GM18505 (cell line): ENCODE measurements around the gene SAYSD1.

Experiments
- ATAC-seq: cut with Tn5 transposase; IDR thresholded peaks from one replicate; pipeline ENCODE4 v1.9.1; 2021; ENCODE audit not compliant: unreplicated experiment
- POLR2A ChIP-seq: IDR thresholded peaks from 4 replicates; pipeline ENCODE4 v1.6.1; 2011; ENCODE audit warnings: borderline replicate concordance; ENCODE audit not compliant: insufficient read depth, insufficient read length; ENCODE audit errors: extremely low read depth

SAYSD1 gene

DNA sequence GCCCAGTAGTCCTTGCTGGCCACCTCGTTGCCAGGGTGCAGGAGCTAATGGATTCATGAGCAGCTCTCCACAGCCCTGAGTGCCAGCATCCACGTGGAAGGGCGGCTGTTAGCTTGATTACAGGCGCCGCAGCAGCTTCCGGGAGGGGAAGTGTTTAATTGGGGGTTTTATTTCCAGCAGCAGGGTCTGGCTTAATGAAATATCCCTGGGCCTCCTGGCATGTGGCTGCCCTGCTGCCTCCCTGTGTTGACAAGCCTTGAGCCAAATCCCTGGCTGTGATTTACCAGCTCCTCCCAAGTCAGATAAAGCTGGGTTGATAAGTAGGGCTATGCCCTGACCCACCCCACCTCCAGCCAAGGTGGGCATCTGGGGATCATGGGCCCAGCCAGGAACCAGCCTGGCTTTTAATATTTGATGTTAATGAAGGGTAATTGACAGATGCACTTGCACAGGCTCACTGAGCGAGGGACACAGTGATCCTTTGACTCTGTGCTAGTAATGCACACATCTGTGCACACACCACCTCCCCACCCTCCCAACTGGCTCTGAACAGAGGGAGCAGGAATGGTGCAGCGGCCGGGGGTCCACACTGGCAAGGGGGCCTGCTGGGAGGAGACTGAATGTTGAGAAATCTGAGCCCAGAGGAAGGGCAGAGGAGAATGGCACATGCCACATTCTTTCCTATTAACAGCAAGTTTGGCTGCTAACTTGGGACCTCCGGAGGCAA is 52.8 kb downstream of the SAYSD1 start:
- TF ChIP-seq POLR2A = no peak
- no peak for ATAC-seq

DNA sequence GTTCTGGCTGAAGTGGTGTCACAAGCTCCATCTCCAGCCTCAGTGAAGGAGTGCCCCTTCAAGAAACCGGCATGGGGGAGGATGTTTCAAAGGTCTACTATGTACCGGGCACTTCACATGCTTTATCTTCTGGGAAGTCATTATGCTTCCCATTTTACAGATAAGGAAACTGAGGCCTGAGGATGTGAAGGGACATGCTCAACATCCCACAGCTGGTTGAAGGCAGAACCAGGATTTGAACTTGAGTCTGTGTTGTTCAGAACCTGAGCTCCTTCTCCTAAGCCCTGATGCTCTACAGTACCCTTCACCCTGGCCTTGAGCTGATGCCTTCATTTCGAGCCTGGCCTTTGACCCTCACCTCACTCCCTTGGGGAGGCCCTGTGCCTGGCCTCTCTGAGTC is 53.4 kb downstream of the SAYSD1 start:
- TF ChIP-seq POLR2A = no peak
- ATAC-seq = no peak

DNA sequence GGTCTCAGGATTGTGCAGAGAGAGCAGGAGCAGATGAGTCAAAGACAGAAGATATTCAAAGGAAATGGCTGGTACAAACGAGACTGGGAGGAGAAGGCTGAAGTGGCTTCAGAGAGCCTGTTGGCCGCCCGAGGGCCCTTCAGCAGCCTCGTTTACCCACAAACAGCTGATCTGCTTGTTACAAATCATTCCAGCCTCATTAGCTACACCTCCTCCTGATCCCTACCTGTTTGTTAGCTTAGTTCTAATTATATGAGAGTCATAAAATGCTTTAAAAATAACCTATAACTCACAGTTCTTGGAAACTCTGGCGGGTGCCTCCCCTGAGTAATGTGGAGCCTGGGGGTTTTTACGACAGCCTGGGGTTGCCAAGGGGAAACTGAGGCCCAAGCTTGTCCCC is 53.8 kb downstream of the SAYSD1 start:
- no peak for ATAC-seq
- no peak for TF ChIP-seq POLR2A

DNA sequence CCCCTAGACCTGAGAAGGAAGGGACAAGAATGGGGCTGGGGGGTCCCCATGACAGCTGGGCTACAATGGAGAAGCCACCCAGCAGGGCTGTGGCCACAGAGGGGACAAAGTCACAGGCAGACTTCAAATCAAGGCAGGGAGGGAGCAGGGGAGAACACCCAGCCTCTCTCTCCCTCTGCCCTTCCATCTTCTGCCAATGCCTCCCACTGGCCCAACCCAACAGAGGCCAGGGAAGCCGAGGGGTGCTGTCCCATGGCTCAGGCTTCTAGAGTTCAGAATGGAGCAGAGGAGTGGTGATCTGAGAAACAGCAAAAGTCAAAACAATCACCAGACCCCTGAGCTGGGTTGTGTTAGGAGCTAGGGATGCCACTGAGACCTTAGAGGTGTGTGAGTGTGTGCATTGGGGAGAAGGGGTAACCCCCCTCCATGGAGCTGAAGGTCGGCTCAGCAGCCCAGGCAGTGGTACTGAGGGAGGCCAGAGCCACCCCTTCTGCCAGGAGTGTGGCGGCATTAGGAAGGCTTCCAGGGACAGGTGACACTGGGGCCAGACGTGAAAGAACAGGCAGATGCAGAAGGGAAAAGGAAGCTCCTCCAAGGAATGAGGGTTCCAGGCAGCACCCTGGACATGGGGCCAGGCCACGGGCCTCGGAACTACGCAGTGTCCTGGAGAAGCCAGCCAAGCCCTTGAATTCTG is 54.4 kb downstream of the SAYSD1 start:
- no peak for TF ChIP-seq POLR2A
- ATAC-seq = no peak

DNA sequence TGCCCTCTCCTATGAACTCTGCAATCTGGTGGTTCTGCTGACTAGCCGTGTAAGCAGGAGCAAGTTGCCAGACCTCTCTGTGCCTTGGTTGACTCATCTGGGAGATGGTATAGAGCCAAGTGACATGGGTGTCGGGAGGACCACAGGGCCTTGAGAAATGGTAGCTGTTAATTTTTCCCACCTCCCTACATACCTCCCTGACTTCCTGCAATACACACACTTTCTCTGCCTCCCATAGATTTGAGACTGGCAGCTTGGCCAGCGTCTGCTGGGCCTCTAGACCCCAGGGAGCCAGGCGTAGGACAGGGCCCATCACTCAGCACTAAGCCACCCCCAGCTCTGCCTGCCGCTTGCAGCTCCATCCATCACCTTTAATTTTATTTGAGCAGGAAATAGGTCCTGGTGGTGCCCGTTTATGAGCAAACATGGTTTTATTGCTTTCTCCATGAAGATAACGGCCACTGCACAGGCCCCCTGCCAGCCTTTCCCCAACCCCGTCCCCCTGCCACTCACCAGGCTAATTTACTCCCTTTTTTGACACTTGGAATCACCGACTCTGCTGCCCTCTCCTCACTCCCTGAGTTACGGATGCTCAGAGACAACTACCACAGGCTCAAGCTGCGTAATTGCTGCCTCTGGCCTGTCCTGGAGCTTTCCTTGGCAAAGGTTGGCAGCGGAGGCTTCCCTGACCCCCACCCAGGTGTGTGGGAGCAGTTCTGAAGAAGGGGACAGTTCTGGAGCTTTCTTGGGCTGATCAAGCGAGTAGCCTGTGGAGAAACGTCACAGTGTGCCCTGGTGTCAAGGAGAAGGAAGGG is 55.3 kb downstream of the SAYSD1 start:
- no peak for ATAC-seq
- TF ChIP-seq POLR2A = no peak

DNA sequence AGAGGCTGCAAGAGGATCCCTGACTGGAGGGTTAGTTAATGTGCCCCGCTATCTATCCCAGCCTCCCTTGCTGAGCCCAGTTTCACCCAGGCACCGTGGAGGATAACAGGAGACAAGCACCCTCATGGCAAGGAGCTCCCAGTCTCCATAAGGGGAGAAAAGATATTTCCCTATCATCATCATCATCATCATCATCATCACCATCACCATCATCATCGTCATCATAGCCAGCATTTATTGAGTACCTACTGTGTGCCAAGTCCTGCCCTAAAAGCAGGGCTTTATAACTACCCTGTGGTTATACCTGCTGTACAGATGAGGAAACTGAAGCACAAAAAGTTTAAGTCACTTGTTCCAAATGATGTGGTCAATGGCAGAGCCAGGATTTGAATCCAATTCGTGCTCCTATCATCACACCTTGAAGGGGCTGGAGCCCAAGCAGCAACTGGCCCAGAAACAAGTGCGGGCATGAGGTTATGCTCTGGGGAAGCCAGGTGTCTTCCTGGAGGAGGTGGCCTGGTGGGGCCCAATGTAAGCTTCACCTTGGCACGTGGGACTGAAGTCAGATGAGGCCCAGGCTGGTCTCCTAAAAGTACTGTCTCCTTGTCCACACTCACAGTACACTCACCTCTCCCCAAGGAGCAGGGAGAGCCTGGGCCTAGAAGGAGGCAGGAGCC is 56.4 kb downstream of the SAYSD1 start:
- no peak for ATAC-seq
- no peak for TF ChIP-seq POLR2A

DNA sequence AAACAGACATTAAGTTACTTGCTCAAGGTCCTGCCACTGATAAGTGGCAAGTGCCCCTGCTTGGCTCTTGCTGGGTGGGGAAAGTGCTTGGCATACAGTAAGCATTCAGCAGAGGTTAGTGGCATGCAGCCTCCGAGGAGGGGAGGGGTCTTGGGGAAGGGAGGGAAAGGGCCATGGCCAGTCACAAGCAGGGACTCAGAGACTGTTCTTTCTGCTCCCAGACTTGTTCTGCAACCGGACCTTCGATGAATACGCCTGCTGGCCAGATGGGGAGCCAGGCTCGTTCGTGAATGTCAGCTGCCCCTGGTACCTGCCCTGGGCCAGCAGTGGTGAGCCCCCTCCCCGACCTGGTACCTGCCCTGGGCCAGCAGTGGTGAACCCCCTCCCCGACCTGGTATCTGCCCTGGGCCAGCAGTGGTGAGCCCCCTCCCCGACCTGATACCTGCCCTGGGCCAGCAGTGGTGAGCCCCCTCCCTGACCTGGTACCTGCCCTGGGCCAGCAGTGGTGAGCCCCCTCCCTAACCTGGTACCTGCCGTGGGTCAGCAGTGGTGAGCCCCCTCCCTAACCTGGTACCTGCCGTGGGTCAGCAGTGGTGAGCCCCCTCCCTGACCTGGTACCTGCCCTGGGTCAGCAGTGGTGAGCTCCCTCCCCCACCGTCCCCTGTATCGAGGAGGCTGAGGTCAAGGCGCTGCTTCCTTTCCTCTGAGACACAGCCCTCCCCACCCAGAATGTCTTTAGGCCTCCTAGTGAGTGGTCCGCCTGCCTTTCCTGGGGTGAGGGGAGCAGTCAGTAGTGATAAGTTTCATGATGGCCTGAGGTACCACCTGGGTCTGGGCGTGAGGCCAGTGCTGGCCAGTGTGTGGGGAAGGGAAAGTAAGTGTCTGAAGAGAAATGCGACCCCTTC is 57.5 kb downstream of the SAYSD1 start:
- ATAC-seq = no peak
- no peak for TF ChIP-seq POLR2A

DNA sequence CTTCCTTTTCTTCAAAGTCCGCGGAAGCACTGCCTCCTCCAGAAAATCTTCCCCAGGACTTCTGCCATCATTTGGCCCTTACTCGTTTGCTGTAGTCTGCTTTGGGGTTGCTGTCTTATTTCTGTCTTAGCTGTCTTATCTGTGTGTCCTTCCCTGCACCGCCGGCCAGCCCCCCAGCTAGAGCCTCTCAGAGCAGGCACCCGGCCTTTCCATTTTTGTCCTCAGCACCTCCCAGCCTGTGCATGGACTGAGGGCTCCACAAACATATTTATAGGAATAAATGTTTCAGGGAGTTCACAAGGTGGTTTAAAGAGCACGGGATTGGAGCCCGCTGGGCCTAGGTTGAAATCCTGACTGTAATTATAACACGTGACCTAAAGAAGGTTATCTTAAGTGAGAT is 58.3 kb downstream of the SAYSD1 start:
- no peak for TF ChIP-seq POLR2A
- ATAC-seq = no peak

DNA sequence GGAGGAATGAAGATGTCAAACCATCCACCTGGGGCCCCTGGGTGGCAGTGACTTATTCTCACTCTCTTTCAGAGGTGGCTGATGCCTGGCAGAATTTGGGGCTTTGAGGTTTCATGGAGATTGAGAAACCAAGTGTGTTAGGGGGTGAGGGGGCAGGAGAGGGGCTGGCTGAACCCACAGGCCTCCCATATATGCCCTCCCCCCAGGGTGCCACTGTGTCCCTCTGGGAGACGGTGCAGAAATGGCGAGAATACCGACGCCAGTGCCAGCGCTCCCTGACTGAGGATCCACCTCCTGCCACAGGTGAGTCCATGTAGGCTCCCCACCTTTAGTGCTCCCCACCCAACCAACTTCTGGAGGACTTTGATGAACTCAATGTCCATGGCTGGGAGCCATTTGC is 58.8 kb downstream of the SAYSD1 start:
- no peak for TF ChIP-seq POLR2A
- no peak for ATAC-seq

DNA sequence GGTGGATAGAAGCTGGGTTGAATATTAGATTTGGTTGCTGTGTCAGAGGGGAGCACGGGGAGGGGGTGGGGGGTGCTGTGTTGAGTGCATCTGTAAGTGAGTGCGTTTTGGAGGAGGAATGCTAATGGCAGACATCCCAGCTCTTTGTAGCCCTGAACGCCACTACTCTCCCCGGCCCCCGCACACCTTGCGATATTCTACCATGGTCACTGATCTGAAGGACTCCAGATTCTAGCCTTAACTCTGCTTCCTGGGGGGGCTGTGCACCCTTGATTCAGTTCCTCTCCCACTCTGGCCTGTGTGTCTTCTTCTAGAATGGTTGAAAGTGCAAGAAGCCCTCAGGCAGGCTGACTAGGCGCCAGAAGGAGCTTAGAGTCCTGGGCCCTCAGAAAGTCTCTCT is 59.3 kb downstream of the SAYSD1 start:
- TF ChIP-seq POLR2A = no peak
- no peak for ATAC-seq

DNA sequence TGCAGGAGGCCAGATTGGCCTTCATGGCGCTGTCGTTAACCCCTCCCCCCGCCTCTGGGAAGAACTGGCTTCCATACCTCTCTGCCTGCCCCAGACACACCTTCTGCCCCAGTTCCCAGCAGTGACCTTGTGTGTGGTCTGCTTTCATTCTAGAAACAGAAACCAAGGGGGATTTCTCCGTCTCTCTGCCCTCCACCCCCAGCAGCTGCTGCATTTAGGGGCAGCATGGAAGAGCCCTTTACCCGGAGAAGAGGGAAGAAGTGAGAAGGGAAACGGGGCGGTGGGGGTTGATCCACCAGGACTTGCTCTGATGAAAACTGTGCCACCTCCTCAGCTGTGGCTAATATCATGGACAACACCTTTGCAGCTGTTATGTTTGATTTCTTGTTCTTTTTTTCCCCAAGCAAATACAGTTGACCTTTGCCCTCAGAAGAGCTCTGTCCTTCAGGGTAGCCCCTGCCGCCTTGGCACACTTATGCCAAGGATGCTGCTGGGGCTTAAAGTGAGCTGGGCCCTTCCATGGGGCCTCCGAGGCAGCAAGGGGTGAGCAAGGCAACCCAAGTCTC is 60.3 kb downstream of the SAYSD1 start:
- no peak for ATAC-seq
- no peak for TF ChIP-seq POLR2A
